ENCODE data around the gene EAF1.
"Not testable (repeated sequence)": the region's sequence is repeated elsewhere in the genome, so short reads cannot be mapped to it uniquely, and the experiment has no call there.

EAF1 gene

DNA sequence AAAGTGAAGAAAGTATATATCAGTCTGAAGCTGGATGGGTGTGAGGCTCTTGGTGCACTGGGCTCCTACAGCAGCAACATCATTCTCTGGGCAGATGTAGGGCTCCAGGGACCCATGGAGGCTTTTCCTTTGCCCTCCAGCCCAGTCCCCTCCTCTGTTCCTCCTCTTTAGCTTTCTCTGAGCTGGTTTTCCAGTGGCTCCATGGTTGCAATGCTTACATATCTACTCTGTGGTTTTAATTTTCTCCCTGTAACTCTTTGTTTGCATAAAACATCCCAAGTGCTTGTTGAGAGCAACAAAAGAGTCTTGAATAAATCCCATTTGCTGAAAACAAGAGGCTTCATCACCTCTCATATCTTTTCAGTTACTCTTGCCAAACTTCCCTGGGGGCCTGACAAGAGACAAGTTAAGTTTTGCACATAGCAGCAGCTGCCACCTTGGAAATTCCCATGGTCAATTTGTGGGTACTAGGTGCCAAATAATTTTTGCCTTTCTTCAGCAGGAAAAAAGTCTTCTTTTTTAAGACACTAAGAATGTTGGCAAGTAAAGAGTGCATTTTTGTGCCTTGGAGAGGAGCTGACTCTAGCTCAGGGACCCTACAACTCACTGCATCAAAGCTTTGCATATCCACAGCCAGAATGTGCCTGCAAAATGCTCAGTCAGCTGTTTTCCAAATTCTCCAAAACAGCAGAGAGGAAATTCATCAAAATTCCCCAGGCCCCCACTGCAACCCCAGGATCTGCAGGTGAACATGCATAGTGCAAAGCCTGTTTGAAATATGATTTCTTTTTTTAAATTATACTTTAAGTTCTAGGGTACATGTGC is 52.2 kb downstream of the EAF1 start:
- DNase-seq (ENCODE audit: low read depth) = no peak

GRCh38 chr3:15484551-15484950 is 57.2 kb downstream of the EAF1 start:
- DNase-seq (ENCODE audit: low read depth) = not testable (repeated sequence)

DNA sequence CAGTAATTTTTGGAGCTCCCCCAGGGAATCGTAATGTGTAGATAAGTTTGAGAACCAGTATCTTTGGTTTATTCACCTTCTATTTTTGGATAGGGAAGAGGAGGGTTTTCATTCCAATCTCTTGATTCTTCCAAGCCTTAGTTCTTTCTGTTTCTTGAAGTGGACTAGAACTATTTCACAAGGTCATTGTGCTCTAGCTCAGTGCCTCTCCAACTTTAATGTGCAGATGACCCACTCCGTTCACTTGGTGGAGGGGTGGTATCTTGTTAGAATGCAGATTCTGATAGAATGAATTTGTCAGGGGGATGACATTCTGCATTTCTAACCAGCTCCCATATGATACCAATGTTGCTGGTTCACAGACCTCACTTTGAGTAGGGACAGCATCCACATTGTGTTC is 58.6 kb downstream of the EAF1 start:
- no peak for DNase-seq (ENCODE audit: low read depth)

DNA sequence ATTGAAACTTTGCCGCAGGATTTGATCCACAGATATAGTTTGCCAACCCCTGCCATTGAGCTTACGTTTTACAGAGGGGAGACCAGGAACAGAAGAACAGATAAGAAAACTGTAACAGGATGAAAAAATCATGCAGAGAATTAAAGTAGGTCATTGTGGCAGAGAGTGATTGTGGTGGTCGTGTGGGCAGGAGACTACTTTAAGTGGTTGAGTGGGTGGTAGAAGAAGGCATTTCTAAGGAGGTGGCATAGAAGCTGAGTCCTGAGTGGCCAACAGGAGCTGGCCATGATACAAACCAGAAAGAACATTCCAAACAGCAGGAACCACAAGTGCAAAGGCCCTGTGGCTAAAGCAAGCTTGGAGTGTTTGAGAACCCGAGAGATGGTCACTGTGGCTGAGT is 59.6 kb downstream of the EAF1 start:
- no peak for DNase-seq (ENCODE audit: low read depth)

- no peak for DNase-seq (ENCODE audit: low read depth)
These were observed 60.6 kb downstream of the EAF1 start for GRCh38 chr3:15488002-15488401.

- no peak for DNase-seq (ENCODE audit: low read depth)
These were observed 62.8 kb downstream of the EAF1 start for GRCh38 chr3:15490158-15490557.

- DNase-seq (ENCODE audit: low read depth) = no peak
These were observed 63.7 kb downstream of the EAF1 start for GRCh38 chr3:15491143-15491542.

Measured in amniotic epithelial cell (primary cell).